Fibroblast of the conjunctiva (primary cell): ENCODE data around the gene LMF2.

Experiments used
- DNase-seq: peaks from one replicate; pipeline ENCODE4 v3.0.0-alpha.2; 2010; ENCODE audit warnings: low read depth

Gene LMF2

GRCh38 chr22:50482107-50483074 is 25.1 kb downstream of the LMF2 start:
- no peak for DNase-seq

- DNase-seq, result no peak
These were observed 25.9 kb downstream of the LMF2 start, which contains the start of gene ADM2 for GRCh38 chr22:50481440-50482106. Gene ADM2 (plus strand): TSS chr22:50481543. CDS start chr22:50481848, 305 bp downstream.

GRCh38 chr22:50481045-50481439 is 26.5 kb downstream of the LMF2 start:
- DNase-seq, result no peak

GRCh38 chr22:50479721-50480120 is 27.8 kb downstream of the LMF2 start:
- no peak for DNase-seq

- DNase-seq, result no peak
These were observed 29.6 kb downstream of the LMF2 start for GRCh38 chr22:50477923-50478322.

- no peak for DNase-seq
These were observed 30.6 kb downstream of the LMF2 start for GRCh38 chr22:50476868-50477267.

GRCh38 chr22:50475652-50476002 is 31.9 kb downstream of the LMF2 start:
- no peak for DNase-seq

GRCh38 chr22:50474710-50475651 is 32.5 kb downstream of the LMF2 start, which contains the start of gene SBF1:
Gene SBF1 (minus strand): TSS chr22:50475035. CDS start chr22:50474840, 195 bp downstream.
- peak; percentile 75 for DNase-seq

GRCh38 chr22:50473855-50474671 is 33.4 kb downstream of the LMF2 start:
- no peak for DNase-seq

GRCh38 chr22:50473088-50473487 is 34.4 kb downstream of the LMF2 start:
- no peak for DNase-seq

GRCh38 chr22:50471962-50472361 is 35.5 kb downstream of the LMF2 start:
- DNase-seq, result no peak

- DNase-seq, result no peak
These were observed 36.2 kb downstream of the LMF2 start for GRCh38 chr22:50471197-50471847.

- no peak for DNase-seq
These were observed 37.0 kb downstream of the LMF2 start for GRCh38 chr22:50470491-50470890.

- DNase-seq, result no peak
These were observed 37.9 kb downstream of the LMF2 start for GRCh38 chr22:50469377-50470305.

- DNase-seq, result no peak
These were observed 38.9 kb downstream of the LMF2 start for GRCh38 chr22:50468626-50469025.

- no peak for DNase-seq
These were observed 39.6 kb downstream of the LMF2 start for GRCh38 chr22:50467773-50468440.

GRCh38 chr22:50467341-50467740 is 40.2 kb downstream of the LMF2 start:
- no peak for DNase-seq

- DNase-seq, result no peak
These were observed 42.2 kb downstream of the LMF2 start for GRCh38 chr22:50465066-50465930.
